Uterine smooth muscle cell (primary cell): ENCODE results near the gene FIGN. TPM values are rescaled to one million over a fixed set of nuclear protein-coding genes. Genes with fewer than 3 reads are reported as not detected.

Experiments
- total RNA-seq: library from RNA; depleted of rRNA; stranded (reverse); fragments of >200 nt; gene quantifications from 2 replicates; pipeline ENCODE4 v1.2.3, GENCODE V29; 2014

Gene FIGN
- 1.4 and 1.7 TPM in 2 replicates for total RNA-seq

GRCh38 chr2:163735685-163736432 is at the start of gene FIGN:
FIGN (minus strand) TSS chr2:163736008; CDS start chr2:163734927, 1,081 bp downstream.

